ENCODE data around the gene BICD1.

GRCh38 chr12:32418903-32419519 lies 312.4 kb downstream of the BICD1 start:
- TF ChIP-seq GTF3A (CRISPR knock-in tag; conservative IDR thresholded peaks at IDR 0.05) (no peak), POLR2AphosphoS5 (IDR thresholded peaks at IDR 0.05; ENCODE audit: low read depth, low read length) (no peak), ATF3 (CRISPR knock-in tag; IDR thresholded peaks at IDR 0.05) (no peak), CTCF (CRISPR knock-in tag; IDR thresholded peaks at IDR 0.05) (no peak), PBX3 (CRISPR knock-in tag; IDR thresholded peaks at IDR 0.05; ENCODE audit: borderline replicate concordance) (no peak), POLR2A (IDR thresholded peaks at IDR 0.05; ENCODE audit: insufficient read depth in 1 of 2, low read depth in 2 of 2, low read length in 2 of 2) (no peak), TP53 (CRISPR knock-in tag; conservative IDR thresholded peaks at IDR 0.05) (no peak), POGK (CRISPR knock-in tag; conservative IDR thresholded peaks at IDR 0.05) (no peak), RAD21 (CRISPR knock-in tag; IDR thresholded peaks at IDR 0.05) (no peak), HDAC6 (IDR thresholded peaks at IDR 0.05; ENCODE audit: low read depth, low read length) (no peak)

Measured in HepG2 (cell line).